Stimulated activated CD8-positive, alpha-beta memory T cell treated with anti-CD3 and anti-CD28 coated beads, Interleukin-15, amount 100 ng/mL, for 1 hour (primary cell): ENCODE results near the gene MS4A8.

Source experiments
- DNase-seq: peaks from one replicate; pipeline ENCODE4 v3.0.0-alpha.2; 2020; ENCODE audit warnings: low read depth

MS4A8 gene

DNA sequence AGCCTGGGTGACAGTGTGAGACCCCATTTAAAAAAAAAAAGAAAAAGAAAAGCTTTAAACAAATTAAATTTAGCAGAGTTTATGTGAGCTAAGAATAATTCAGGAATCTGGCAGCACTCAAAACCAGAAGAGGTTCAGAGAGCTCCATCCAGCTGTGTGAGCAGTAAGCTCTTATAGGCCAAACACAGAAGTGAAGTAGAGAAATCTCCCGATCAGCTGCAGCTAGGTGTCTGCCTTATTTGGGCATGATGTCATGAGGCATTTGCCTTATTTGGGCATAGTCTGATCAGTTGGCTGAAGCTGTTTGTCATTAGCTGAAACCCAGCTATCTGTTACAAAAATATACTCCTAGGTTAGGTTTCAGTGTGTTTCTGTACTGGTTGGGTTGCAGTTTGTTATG lies 65.5 kb downstream of the MS4A8 start:
- no peak for DNase-seq

DNA sequence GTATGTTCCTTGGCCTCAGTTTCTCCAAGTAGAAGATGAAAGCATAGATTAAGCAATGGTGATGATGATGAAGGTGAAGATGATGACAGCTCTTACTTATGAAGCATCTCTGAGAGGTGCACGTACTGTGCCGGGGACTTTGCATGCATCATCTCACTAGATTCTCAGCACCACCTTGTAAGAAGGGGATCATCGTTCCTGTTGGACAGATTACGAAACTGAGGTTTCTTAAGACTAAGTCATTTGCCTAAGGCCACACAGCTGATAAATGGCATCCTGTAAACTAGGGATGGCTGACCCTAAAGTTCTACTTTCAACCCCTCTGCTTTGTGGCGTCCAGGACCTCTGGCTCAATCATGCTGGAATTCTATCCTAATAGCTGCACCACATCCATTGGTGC lies 65.9 kb downstream of the MS4A8 start:
- no peak for DNase-seq
